Measurements from ENCODE around the gene LSM5.

The LSM5 gene

GRCh38 chr7:32462451-32462850, 27.7 kb downstream of the LSM5 start:
- DNase-seq (ENCODE audit: low read depth in 2 of 2): no peak

- DNase-seq (ENCODE audit: low read depth in 2 of 2): no peak
Observed at GRCh38 chr7:32461484-32461883, 28.7 kb downstream of the LSM5 start.

GRCh38 chr7:32459788-32460187, 30.4 kb downstream of the LSM5 start:
- DNase-seq (ENCODE audit: low read depth in 2 of 2): no peak

DNA sequence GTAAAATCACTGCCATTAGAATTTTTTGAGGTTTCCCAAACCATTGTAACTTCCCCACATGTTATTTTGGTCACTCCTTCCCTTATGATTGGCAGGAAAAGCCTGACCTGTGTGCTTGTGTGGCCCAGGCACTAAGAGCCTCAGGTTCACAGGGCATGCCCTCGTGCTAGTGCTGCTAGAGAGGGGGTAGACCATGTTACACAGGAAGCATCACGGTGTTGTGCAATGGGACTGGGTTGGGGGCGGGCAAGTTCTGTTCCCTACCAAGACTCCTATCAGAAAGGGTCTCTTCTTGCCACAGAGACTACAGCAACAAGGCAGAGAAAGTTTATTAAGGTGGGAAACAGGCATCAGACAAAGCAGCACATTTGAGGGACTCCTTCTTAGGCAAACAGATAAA, 32.2 kb downstream of the LSM5 start:
- no peak for DNase-seq (ENCODE audit: low read depth in 2 of 2)

DNA sequence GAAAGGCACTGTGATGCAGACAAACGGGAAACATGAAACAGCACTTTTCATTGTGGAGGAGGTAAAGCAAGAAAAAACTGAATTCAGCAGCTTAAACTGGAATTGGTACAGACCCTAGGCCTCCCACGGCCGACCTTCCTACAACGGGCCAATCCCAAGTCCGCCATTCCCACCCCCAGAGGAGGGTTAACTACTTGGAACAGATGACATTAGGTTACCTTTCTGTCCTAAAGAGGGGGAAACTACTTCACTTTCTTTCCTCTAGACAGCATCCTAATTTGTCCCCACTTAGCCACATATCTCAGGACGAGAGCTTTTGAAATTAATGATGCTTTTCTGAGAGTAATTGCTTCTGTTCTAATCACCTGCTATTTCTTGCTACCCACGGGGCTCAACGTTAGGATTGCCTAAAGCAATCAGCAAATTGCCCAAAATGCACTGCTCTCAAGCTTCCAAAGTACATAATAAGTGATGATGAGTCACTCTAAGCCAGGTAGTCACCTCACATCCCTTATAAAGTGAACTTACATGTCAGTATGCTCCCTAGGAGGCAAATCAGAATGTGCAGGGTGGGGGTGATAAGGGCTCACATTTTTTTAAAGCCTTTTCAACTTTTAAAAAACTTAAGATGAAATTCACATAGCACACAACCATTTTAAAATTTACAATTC, 36.7 kb downstream of the LSM5 start:
- DNase-seq (ENCODE audit: low read depth in 2 of 2): no peak

DNA sequence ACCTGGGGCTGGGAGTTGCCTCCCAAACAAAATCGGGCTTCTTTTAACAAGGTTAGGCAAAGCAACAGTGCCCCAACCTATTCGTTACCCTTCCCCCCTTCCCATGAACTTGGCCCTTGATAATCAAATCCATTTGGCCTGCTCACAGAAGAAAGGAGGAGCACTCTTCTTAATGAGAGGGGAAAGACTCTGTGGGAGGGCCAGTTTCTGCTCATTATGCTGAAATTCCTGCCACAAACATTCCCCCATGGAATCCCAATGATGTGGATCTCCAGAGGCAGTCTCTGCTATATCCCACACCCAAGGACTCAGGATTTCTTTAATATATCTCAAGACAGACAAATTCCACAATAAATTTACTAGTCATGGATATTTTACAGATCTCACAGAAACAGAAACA, 43.0 kb downstream of the LSM5 start:
- DNase-seq (ENCODE audit: low read depth in 2 of 2): no peak

GRCh38 chr7:32436146-32436928, 53.8 kb downstream of the LSM5 start:
- no peak for DNase-seq (ENCODE audit: low read depth in 2 of 2)
